Hepatocyte (in vitro differentiated cells): ENCODE measurements around the gene CCR2.

Experiments
- CTCF ChIP-seq: fragments of 200-600 bp; sonication (generic); IDR thresholded peaks from 2 replicates; pipeline ENCODE4 v1.5.1; 2016; ENCODE audit warnings: antibody characterized with exemption, mild to moderate bottlenecking; ENCODE audit not compliant: poor library complexity
- EZH2 ChIP-seq: fragments of 200-600 bp; sonication (generic); IDR thresholded peaks from 2 replicates; pipeline ENCODE4 v1.6.1; 2016; ENCODE audit warnings: antibody characterized with exemption, mild to moderate bottlenecking, borderline replicate concordance
- EZH2phosphoT487 ChIP-seq: fragments of 200-600 bp; sonication (generic); IDR thresholded peaks from one replicate; pipeline ENCODE4 v1.6.1; 2018; ENCODE audit warnings: antibody characterized with exemption, mild to moderate bottlenecking, low read depth, moderate library complexity; ENCODE audit not compliant: unreplicated experiment, severe bottlenecking

- TF ChIP-seq CTCF (no peak), EZH2phosphoT487 (no peak), EZH2 (no peak)
Observed at GRCh38 chr3:46395210-46395661, 41.3 kb downstream of the CCR2 start.
